Measurements from ENCODE around the gene ZNF358. TPM values are rescaled to one million over a fixed set of nuclear protein-coding genes. Genes with fewer than 3 reads are reported as not detected.

ZNF358 gene
- total RNA-seq, 2 donors from 2014 or later: 40.2 to 93.6 TPM

DNA sequence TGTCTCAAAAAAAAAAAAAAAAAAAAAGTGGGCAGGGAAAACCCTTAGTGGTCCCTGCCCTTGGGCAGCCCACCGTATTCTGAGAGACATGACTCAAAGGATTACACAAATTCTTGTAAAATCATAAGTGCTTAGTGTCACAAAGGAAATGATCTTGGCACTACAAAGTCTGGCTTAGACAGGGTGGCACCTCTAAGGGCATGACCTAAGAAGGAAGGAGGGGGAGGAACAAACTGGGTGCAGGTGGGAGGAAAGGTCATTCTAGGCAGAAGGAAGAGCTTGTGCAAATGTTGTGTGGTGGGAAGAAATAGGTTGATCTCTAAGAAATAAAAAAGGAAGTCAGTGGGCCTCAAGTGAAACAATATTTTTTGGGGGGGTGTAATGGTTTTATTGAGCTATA, 30.0 kb downstream of the ZNF358 start:
- H3K27me3 ChIP-seq: no peaks in the 10 kb centered on the region
- peaks cover 2 to 7% of the 10 kb centered on the region in 2 donors for H3K36me3 ChIP-seq (replicated peaks in 1 of 2; ENCODE audit: insufficient read depth in 1 of 2, low read depth in 2 of 2)
- no peak overlapping the region for H3K4me3 ChIP-seq
- TF ChIP-seq, protein P1, sequence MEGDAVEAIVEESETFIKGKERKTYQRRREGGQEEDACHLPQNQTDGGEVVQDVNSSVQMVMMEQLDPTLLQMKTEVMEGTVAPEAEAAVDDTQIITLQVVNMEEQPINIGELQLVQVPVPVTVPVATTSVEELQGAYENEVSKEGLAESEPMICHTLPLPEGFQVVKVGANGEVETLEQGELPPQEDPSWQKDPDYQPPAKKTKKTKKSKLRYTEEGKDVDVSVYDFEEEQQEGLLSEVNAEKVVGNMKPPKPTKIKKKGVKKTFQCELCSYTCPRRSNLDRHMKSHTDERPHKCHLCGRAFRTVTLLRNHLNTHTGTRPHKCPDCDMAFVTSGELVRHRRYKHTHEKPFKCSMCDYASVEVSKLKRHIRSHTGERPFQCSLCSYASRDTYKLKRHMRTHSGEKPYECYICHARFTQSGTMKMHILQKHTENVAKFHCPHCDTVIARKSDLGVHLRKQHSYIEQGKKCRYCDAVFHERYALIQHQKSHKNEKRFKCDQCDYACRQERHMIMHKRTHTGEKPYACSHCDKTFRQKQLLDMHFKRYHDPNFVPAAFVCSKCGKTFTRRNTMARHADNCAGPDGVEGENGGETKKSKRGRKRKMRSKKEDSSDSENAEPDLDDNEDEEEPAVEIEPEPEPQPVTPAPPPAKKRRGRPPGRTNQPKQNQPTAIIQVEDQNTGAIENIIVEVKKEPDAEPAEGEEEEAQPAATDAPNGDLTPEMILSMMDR (IDR thresholded peaks at IDR 0.05): no peak
- no peak for TF ChIP-seq POLR2A (IDR thresholded peaks at IDR 0.05)
- DNase-seq (no peak), ATAC-seq (no peak)
- WGBS, 2 donors: 70 to 100% methylated on average over 1 of the region's 1 CpG
- H3K4me1 ChIP-seq: peaks cover 3% of the 10 kb centered on the region
- no peak overlapping the region for H3K27ac ChIP-seq
- no peaks in the 10 kb centered on the region for H3K9me3 ChIP-seq
- intact Hi-C loops (cut with DNase I): no loop called here

DNA sequence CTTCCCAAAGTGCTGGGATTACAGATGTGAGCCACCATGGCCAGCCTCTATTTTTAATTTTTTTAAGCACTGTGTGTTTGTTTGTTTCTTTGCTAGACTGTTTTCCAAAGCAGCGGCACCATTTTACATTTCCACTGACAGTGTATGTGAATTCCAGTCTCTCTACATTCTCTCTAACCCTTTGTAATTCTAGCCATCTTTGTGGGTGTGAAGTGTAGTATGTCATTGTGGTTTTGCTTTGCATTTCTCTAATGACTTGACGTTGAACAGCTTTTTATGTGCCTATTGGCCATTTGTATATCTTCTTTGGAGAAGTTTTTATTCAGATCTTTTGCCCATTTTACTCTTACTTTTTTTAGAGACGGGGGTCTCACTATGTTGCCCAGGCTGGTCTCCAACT, 31.3 kb downstream of the ZNF358 start:
- Histone ChIP-seq H3K27ac (no peak overlapping the region), H3K36me3 (replicated peaks in 1 of 2; ENCODE audit: insufficient read depth in 1 of 2, low read depth in 2 of 2) (peaks cover 2 to 7% of the 10 kb centered on the region in 2 donors), H3K27me3 (no peaks in the 10 kb centered on the region), H3K4me3 (no peak overlapping the region), H3K4me1 (peaks cover 9% of the 10 kb centered on the region), H3K9me3 (no peaks in the 10 kb centered on the region)
- 82 to 87% methylated on average over 3 of the region's 3 CpGs for WGBS, 2 donors
- TF ChIP-seq POLR2A (IDR thresholded peaks at IDR 0.05): no peak
- TF ChIP-seq, protein P1 (IDR thresholded peaks at IDR 0.05): no peak
- intact Hi-C loops (cut with DNase I): no loop called here
- no peak for DNase-seq
- ATAC-seq: no peak

DNA sequence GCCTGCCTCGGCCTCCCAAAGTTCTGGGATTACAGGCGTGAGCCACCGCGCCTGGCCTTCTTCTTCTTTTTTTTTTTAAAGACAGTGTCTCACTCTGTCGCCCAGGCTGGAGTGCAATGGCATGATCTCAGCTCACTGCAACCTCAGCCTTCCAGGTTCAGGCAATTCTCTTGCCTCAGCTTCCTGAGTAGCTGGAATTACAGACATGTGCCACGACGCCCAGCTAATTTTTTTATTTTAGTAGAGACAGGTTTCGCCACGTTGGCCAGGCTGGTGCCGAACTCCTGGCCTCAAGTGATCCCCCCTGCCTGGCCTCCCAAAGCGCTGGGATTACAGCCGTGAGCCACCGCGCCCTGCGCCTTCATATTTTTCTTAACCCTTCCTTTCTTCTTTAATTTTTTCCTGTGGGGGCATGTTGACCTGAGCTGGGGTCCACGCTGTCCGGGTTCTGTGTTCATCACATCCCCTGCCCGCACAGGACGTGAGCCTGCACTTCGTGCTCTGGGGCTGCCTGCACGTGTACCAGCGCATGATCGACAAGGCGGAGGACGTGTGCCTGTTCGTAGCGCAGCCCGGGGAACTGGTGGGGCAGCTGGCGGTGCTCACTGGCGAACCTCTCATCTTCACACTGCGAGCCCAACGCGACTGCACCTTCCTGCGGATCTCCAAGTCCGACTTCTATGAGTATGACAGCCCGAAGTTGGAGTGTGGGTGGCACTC, 33.7 kb downstream of the ZNF358 start:
- intact Hi-C loops (cut with DNase I): no loop called here
- TF ChIP-seq, protein P1 (IDR thresholded peaks at IDR 0.05): no peak
- TF ChIP-seq POLR2A (IDR thresholded peaks at IDR 0.05): no peak
- DNase-seq (no peak), ATAC-seq (no peak)
- H3K4me3 ChIP-seq: no peak overlapping the region
- no peaks in the 10 kb centered on the region for H3K27me3 ChIP-seq
- H3K9me3 ChIP-seq: no peaks in the 10 kb centered on the region
- WGBS, 2 donors: 89 to 91% methylated on average over 35 to 36 of the region's 36 CpGs
- H3K27ac ChIP-seq: no peak overlapping the region
- peaks cover 9% of the 10 kb centered on the region for H3K4me1 ChIP-seq
- H3K36me3 ChIP-seq (replicated peaks in 1 of 2; ENCODE audit: insufficient read depth in 1 of 2, low read depth in 2 of 2): peaks cover 0 to 3% of the 10 kb centered on the region in 2 donors

DNA sequence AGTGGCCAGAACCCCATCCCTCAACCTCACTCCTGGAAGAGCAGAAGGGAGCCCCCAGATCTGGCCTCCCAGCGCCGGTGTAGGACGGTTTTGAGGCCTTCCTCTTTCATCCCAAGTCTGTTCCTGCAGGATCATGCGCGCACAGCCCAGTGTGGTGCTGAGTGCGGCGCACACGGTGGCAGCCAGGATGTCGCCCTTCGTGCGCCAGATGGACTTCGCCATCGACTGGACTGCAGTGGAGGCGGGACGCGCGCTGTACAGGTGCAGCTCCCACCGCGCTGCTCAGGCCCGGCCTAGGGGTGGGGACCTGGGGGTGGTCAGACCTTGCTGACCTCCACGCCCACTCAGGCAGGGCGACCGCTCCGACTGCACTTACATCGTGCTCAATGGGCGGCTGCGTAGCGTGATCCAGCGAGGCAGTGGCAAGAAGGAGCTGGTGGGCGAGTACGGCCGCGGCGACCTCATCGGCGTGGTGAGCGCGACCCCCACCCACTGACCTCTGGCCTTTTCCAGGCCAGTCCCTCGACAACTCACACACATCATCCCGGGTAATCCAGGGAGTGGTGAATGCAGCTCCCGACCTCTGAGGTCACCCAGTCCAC, 34.4 kb downstream of the ZNF358 start:
- DNase-seq: no peak
- Histone ChIP-seq H3K9me3 (no peaks in the 10 kb centered on the region), H3K27ac (peak overlapping the region in 3 of 4 donors; percentile 60 to 77 (median 65)), H3K4me3 (no peak overlapping the region), H3K27me3 (no peaks in the 10 kb centered on the region), H3K4me1 (peaks cover 9% of the 10 kb centered on the region), H3K36me3 (replicated peaks in 1 of 2; ENCODE audit: insufficient read depth in 1 of 2, low read depth in 2 of 2) (peaks cover 0 to 3% of the 10 kb centered on the region in 2 donors)
- intact Hi-C loops (cut with DNase I): no loop called here
- no peak for ATAC-seq
- WGBS, 2 donors: 95 to 96% methylated on average over 40 of the region's 41 CpGs
- TF ChIP-seq POLR2A (IDR thresholded peaks at IDR 0.05): no peak
- TF ChIP-seq, protein P1 (IDR thresholded peaks at IDR 0.05): no peak

All from body of pancreas (tissue), 4 donors.